Nephron progenitor cell (in vitro differentiated cells): ENCODE measurements around the gene RBMS2.

Source experiments
- DNase-seq: peaks from one replicate; pipeline ENCODE4 v3.0.0; 2021
- H3K27ac Mint-ChIP-seq: 2 replicates; pipeline ENCODE4 v1.8.0; 2021; ENCODE audit warnings: mild to moderate bottlenecking, moderate library complexity, mixed read lengths
- H3K27me3 Mint-ChIP-seq: 2 replicates; pipeline ENCODE4 v1.8.0; 2021; ENCODE audit warnings: mild to moderate bottlenecking, low read depth, mixed read lengths; ENCODE audit not compliant: poor library complexity
- H3K36me3 Mint-ChIP-seq: 2 replicates; pipeline ENCODE4 v1.8.0; 2021; ENCODE audit warnings: low read depth, mixed read lengths
- H3K4me1 Mint-ChIP-seq: 2 replicates; pipeline ENCODE4 v1.8.0; 2021; ENCODE audit warnings: mixed read lengths
- H3K4me3 Mint-ChIP-seq: 2 replicates; pipeline ENCODE4 v1.8.0; 2021; ENCODE audit warnings: mild to moderate bottlenecking, moderate library complexity, mixed read lengths
- H3K9me3 Mint-ChIP-seq: 2 replicates; pipeline ENCODE4 v1.8.0; 2021; ENCODE audit warnings: mild to moderate bottlenecking, moderate library complexity, mixed read lengths
- TF ChIP-seq, protein P1 (sequence below): fragments of 200-600 bp; sonication (generic); IDR thresholded peaks from 2 replicates; pipeline ENCODE4 v1.5.0; 2021; ENCODE audit warnings: antibody characterized with exemption

The RBMS2 gene

DNA sequence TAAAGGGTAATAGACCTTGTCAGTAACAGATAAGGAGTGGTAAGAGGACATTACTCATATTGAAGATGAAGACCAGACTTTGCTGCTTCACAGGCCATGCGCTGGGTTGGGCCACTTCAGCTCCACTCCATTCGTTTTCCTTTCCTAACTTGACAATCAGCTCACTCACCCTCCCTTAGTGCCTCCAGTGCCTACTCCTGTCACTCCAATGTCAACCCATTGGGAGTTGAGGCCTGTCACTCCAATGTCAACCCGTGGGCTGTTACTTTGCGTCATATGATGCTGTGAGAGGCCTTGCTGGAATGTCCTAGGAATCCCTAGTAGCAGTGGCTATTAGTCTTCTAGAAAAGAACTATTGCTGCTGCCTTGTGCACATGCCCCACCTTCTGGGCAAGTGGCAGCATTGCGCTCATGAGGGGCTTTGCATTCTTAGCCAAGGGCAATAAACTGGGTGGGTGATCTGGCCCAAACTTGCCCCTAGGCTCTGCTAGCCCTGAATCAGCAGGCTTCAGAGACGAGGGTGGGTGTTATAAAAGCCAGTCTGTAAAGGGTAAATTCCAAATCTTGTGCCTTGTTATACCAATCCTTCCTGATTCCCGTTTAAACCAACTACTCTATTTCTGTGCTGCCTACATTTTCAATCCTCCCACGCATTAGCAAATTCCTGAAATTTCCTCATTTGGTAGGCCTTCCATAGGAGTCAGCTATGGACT lies 72.4 kb downstream of the RBMS2 start:
- Mint-ChIP-seq H3K4me3 (no peak overlapping the region), H3K27ac (peak overlapping the region; percentile 97), H3K27me3 (no peaks in the 10 kb centered on the region), H3K9me3 (no peaks in the 10 kb centered on the region), H3K36me3 (peaks cover 21% of the 10 kb centered on the region), H3K4me1 (peaks cover 55% of the 10 kb centered on the region)
- TF ChIP-seq, protein P1, sequence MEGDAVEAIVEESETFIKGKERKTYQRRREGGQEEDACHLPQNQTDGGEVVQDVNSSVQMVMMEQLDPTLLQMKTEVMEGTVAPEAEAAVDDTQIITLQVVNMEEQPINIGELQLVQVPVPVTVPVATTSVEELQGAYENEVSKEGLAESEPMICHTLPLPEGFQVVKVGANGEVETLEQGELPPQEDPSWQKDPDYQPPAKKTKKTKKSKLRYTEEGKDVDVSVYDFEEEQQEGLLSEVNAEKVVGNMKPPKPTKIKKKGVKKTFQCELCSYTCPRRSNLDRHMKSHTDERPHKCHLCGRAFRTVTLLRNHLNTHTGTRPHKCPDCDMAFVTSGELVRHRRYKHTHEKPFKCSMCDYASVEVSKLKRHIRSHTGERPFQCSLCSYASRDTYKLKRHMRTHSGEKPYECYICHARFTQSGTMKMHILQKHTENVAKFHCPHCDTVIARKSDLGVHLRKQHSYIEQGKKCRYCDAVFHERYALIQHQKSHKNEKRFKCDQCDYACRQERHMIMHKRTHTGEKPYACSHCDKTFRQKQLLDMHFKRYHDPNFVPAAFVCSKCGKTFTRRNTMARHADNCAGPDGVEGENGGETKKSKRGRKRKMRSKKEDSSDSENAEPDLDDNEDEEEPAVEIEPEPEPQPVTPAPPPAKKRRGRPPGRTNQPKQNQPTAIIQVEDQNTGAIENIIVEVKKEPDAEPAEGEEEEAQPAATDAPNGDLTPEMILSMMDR, result peak; percentile 87
- DNase-seq, result peak; percentile 73

DNA sequence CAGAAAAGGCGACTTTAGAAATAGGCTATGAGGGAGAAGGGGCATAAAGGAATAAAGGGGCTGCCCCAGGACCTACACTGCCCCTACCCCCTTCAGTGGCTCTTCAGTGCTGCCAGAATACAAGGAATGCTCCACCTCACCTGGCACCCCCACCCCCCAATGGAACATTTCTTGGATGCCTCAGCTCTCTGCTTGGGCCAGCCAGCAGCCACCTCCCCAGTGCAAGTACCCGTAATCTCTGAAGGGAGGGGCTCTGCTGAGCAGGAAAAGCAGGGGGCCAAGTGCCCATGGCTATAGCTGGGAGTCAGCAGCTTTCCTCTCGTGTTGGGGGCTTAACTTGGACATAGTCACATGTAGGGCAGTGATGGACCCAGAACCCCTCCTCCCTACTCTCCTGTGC lies 75.2 kb downstream of the RBMS2 start:
- no peaks in the 10 kb centered on the region for H3K9me3 Mint-ChIP-seq
- H3K27ac Mint-ChIP-seq, result peak overlapping the region; percentile 97
- H3K4me1 Mint-ChIP-seq, result peaks cover 39% of the 10 kb centered on the region
- DNase-seq, result no peak
- peaks cover 42% of the 10 kb centered on the region for H3K36me3 Mint-ChIP-seq
- H3K4me3 Mint-ChIP-seq, result no peak overlapping the region
- no peaks in the 10 kb centered on the region for H3K27me3 Mint-ChIP-seq
- TF ChIP-seq, protein P1, result no peak

DNA sequence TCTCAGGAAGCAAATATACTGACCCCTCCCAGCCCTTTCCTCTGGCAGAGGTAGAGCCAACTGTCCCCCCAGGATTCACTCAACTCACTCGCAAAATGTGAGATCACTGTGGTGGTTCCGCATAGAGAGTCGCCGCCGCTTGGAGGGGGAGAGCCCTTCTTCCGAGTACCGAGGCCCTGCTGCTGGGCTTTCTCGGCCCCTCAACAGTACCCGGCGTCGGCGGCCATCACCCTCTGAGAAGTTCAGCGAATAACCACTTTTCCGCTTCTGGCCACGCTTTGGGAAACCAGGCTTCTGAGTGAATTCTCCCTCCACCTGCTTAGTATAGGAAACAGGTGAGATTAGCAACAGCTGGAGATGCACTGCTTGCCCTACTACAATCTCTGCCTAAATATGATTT lies 77.4 kb downstream of the RBMS2 start:
- Mint-ChIP-seq H3K4me3 (no peak overlapping the region), H3K27ac (no peak overlapping the region), H3K9me3 (no peaks in the 10 kb centered on the region)

DNA sequence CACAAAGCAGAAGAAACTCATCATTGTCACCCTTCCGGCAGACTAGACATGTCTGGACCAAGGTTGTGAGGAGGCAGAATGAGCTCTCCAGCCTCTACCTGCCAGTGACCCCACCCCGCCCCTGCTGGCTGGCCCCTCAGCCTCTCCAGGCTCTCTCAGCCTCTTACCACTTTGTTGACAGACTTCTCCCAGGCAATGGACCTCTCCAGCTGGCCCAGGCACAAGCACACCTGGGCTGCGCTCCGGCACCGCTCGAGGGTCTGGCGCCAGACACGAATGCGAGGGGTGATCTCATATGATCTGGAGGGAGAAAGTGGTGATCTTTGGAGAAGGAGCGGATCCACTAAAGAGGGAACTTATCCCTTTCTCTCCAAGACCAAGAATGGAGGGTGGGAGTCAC lies 78.2 kb downstream of the RBMS2 start:
- no peaks in the 10 kb centered on the region for H3K27me3 Mint-ChIP-seq
- no peak overlapping the region for H3K27ac Mint-ChIP-seq
- TF ChIP-seq, protein P1, result no peak
- H3K4me3 Mint-ChIP-seq, result no peak overlapping the region
- H3K36me3 Mint-ChIP-seq, result peaks cover 68% of the 10 kb centered on the region
- no peaks in the 10 kb centered on the region for H3K9me3 Mint-ChIP-seq
- peaks cover 28% of the 10 kb centered on the region for H3K4me1 Mint-ChIP-seq
- DNase-seq, result no peak

More for the DNA sequence above, 77.4 kb downstream of the RBMS2 start:
- Mint-ChIP-seq H3K4me1 (peaks cover 35% of the 10 kb centered on the region), H3K36me3 (peaks cover 61% of the 10 kb centered on the region), H3K27me3 (no peaks in the 10 kb centered on the region)
- TF ChIP-seq, protein P1, result no peak
- DNase-seq, result no peak

DNA sequence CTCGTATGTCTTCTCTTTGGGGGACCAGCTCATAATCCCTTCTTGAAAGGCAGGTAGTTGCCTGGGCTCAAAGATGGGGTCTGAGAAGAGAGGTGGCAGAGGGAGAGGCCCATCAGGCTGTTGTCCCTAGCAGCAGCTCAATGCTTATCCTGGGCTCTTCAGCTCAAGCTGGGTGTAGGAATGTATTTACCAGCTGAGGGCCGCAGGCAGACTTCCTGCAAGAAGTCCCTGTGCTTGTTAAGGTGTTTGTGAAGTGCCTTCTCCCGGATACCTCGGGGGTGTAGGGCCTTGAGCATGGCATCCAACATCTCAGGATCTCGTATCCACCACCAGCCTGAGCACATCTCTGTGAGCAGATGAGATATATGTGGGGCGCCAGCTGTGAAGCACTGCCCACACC lies 79.1 kb downstream of the RBMS2 start:
- TF ChIP-seq, protein P1, result no peak
- Mint-ChIP-seq H3K27me3 (peaks cover 2% of the 10 kb centered on the region), H3K9me3 (no peaks in the 10 kb centered on the region), H3K36me3 (peaks cover 77% of the 10 kb centered on the region), H3K4me3 (no peak overlapping the region), H3K27ac (no peak overlapping the region), H3K4me1 (peaks cover 18% of the 10 kb centered on the region)
- DNase-seq, result no peak

DNA sequence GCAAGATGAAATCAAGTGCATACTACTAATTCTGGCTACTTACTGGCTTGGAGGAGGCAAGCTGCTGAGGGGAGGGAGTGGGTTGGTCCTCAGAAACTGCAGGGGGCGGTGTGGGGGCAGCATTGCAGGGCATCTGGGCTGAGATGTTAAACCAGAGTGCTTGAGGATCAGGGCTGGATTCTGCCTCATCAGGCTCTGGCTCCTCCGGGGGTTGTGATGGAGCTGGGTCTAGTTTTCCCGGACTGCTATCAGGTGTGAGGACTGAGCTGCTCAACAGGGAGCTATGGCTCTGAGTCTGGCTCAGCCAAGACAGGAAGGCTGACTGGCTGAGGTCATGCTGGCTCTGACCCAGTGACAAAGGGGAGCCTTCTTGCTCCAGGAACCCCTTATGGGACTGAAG lies 79.9 kb downstream of the RBMS2 start:
- Mint-ChIP-seq H3K36me3 (peaks cover 84% of the 10 kb centered on the region), H3K4me3 (no peak overlapping the region), H3K27me3 (peaks cover 2% of the 10 kb centered on the region), H3K27ac (peak overlapping the region; percentile 86), H3K4me1 (peaks cover 11% of the 10 kb centered on the region), H3K9me3 (no peaks in the 10 kb centered on the region)
- TF ChIP-seq, protein P1, result no peak
- peak; percentile 21 for DNase-seq
